AG04450 (cell line): ENCODE measurements around the gene ZBTB37. TPM values are rescaled to one million over a fixed set of nuclear protein-coding genes. Genes with fewer than 3 reads are reported as not detected.

Source experiments
- CTCF ChIA-PET: fragments of 300-600, 350-600 bp; formaldehyde crosslinking; extraction: SDS; loops from one replicate; lab custom pipeline; 2022; ENCODE audit warnings: antibody characterized with exemption, inconsistent platforms; lab: Charles Lee
- POLR2A ChIA-PET: fragments of 350-600 bp; formaldehyde crosslinking; extraction: SDS; loops from one replicate; lab custom pipeline; 2021; ENCODE audit warnings: antibody characterized with exemption, inconsistent platforms; lab: Yijun Ruan, JAX
- DNase-seq: peaks from one replicate; pipeline ENCODE4 v3.0.0-alpha.2; 2011; ENCODE audit warnings: low read depth, low spot score
- H3K27ac ChIP-seq: one replicate; pipeline ENCODE4 v1.5.1; 2012; ENCODE audit warnings: low read depth, low read length, control low read depth
- H3K27me3 ChIP-seq: one replicate; pipeline ENCODE4 v1.6.0; 2012; ENCODE audit warnings: low read length; ENCODE audit not compliant: control insufficient read depth, insufficient read depth
- H3K4me3 ChIP-seq: 2 replicates; pipeline ENCODE4 v1.5.1; 2011; ENCODE audit warnings: mild to moderate bottlenecking, low read depth, low read length, control low read depth
- H3K9me3 ChIP-seq: 2 replicates; pipeline ENCODE4 v1.5.1; 2012; ENCODE audit warnings: low read length; ENCODE audit not compliant: control insufficient read depth, insufficient read depth
- polyA plus RNA-seq: library from polyadenylated mRNA; depleted of rRNA; stranded (reverse); fragments of >200 nt; gene quantifications from 2 replicates; pipeline ENCODE4 v1.2.3, GENCODE V29; 2011
- TF ChIP-seq, protein P1 (sequence below): IDR thresholded peaks from 2 replicates; pipeline ENCODE4 v1.5.1; 2011; ENCODE audit warnings: low read depth, low read length, control low read depth, inconsistent platforms

ZBTB37 gene
- polyA plus RNA-seq, 1 experiment, result 2.8 TPM

DNA sequence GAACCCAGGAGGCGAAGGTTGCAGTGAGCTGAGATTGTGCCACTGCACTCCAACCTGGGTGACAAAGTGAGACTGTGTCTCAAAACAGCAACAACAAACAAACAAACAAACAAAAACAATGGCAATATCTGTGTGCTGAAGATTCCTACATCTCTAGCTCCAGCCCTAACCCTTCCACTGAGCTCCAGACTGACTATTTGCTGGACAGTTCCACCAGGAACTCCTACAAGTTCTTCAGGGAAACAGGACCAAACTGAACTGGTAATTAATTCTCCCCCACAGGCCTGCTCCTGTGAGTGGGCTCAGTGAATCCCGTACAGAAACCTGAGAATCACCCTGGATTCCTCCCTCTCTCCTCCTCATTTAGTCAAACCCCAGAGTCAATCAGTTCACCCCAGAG is 47.4 kb downstream of the ZBTB37 start:
- CTCF ChIA-PET, result interaction anchor here (0.9 to 1.1 kb wide), 2 partner anchors 8 to 25 kb away, joined by 4 read pairs; no protein-coding TSS in a partner anchor
- no peak overlapping the region for H3K27ac ChIP-seq
- DNase-seq, result no peak
- no peaks in the 10 kb centered on the region for H3K27me3 ChIP-seq
- H3K4me3 ChIP-seq, result no peak overlapping the region
- no peaks in the 10 kb centered on the region for H3K9me3 ChIP-seq
- TF ChIP-seq, protein P1, sequence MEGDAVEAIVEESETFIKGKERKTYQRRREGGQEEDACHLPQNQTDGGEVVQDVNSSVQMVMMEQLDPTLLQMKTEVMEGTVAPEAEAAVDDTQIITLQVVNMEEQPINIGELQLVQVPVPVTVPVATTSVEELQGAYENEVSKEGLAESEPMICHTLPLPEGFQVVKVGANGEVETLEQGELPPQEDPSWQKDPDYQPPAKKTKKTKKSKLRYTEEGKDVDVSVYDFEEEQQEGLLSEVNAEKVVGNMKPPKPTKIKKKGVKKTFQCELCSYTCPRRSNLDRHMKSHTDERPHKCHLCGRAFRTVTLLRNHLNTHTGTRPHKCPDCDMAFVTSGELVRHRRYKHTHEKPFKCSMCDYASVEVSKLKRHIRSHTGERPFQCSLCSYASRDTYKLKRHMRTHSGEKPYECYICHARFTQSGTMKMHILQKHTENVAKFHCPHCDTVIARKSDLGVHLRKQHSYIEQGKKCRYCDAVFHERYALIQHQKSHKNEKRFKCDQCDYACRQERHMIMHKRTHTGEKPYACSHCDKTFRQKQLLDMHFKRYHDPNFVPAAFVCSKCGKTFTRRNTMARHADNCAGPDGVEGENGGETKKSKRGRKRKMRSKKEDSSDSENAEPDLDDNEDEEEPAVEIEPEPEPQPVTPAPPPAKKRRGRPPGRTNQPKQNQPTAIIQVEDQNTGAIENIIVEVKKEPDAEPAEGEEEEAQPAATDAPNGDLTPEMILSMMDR, result no peak
- POLR2A ChIA-PET, result interaction anchor here (1.3 kb wide), 1 partner anchor 48 kb away, joined by 3 read pairs; the partner anchor contains the start of genes GAS5 and ZBTB37

GRCh38 chr1:173916667-173917066 is 48.5 kb downstream of the ZBTB37 start:
- POLR2A ChIA-PET, result no interaction called here
- no peak for DNase-seq
- Histone ChIP-seq H3K27me3 (no peaks in the 10 kb centered on the region), H3K27ac (no peak overlapping the region), H3K4me3 (no peak overlapping the region), H3K9me3 (no peaks in the 10 kb centered on the region)
- TF ChIP-seq, protein P1, result no peak
- CTCF ChIA-PET, result no interaction called here

DNA sequence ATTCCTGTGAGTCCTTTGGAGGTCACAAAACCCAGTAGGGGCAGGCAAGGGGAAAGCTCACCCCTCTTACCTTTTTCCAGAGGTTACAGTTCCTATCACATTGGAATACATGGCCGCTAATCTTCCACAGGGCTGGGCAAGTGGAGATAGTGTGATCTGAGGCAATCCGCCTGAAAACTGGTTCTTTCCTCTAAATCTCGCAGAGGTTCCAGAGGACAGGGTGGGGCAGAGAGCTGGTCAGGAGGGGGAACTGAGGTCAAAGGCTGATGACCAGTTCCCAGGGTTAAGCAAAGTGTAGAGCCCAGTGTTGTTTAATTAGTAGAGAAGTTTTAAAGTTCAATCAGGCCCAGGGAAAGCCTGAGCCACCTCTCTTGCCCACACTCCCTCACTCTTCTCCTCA is 49.0 kb downstream of the ZBTB37 start, which contains the start of gene SERPINC1:
Gene SERPINC1, minus strand, starts transcription at position 179 of the 400 bp plus-strand sequence. Its CDS starts 68 bp downstream, at position 111.
- Histone ChIP-seq H3K9me3 (no peaks in the 10 kb centered on the region), H3K27me3 (no peaks in the 10 kb centered on the region), H3K27ac (no peak within 1 kb of the TSS), H3K4me3 (no peak within 1 kb of the TSS)
- DNase-seq, result no peak
- POLR2A ChIA-PET, result no interaction called here
- TF ChIP-seq, protein P1, result no peak
- CTCF ChIA-PET, result no interaction called here

- ChIA-PET CTCF (no interaction called here), POLR2A (no interaction called here)
- Histone ChIP-seq H3K4me3 (no peak overlapping the region), H3K27me3 (no peaks in the 10 kb centered on the region), H3K9me3 (no peaks in the 10 kb centered on the region), H3K27ac (no peak overlapping the region)
- DNase-seq, result no peak
- TF ChIP-seq, protein P1, result no peak
Observed at GRCh38 chr1:173917635-173918493, 49.7 kb downstream of the ZBTB37 start.

DNA sequence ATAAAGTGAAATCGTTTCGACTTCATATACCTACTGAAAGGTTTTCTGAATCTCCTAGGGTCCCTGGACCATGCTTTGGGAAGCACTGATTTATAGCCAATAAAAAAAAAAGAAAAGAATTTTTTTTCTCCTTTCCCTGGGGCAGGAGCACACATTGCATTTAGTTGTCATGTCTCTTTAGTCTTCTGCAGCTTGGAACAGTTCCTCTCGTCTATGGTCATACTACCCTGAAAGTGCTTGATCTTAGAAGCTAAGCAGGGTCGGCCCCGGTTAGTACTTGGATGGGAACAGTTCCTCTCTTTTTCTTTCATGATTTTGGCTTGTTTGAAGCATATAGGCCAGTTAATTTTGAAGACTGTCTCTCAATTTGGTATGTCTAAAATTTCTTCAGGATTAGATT is 52.7 kb downstream of the ZBTB37 start:
- Histone ChIP-seq H3K9me3 (no peaks in the 10 kb centered on the region), H3K27me3 (no peaks in the 10 kb centered on the region), H3K4me3 (no peak overlapping the region), H3K27ac (no peak overlapping the region)
- ChIA-PET POLR2A (no interaction called here), CTCF (interaction anchor here (0.6 kb wide), 1 partner anchor 9 kb away, joined by 3 read pairs; no protein-coding TSS in a partner anchor)
- no peak for DNase-seq
- TF ChIP-seq, protein P1, result no peak
